GM18867 (cell line): ENCODE data around the gene B3GLCT.
A peak's percentile ranks its signal among the peaks of the same experiment; 100 is the strongest.
"Not testable (repeated sequence)": the region's sequence is repeated elsewhere in the genome, so short reads cannot be mapped to it uniquely, and the experiment has no call there.

ENCODE experiments used
- ATAC-seq: cut with Tn5 transposase; IDR thresholded peaks from one replicate; pipeline ENCODE4 v1.9.1; 2021; ENCODE audit warnings: mild to moderate bottlenecking, moderate library complexity; ENCODE audit not compliant: unreplicated experiment

B3GLCT gene

GRCh38 chr13:31334994-31335557 is 135.3 kb downstream of the B3GLCT start:
- no peak for ATAC-seq

- not testable (repeated sequence) for ATAC-seq
These were observed 139.8 kb downstream of the B3GLCT start for GRCh38 chr13:31339616-31340015.

- not testable (repeated sequence) for ATAC-seq
These were observed 141.1 kb downstream of the B3GLCT start for GRCh38 chr13:31340848-31341247.

GRCh38 chr13:31346891-31347290 is 147.1 kb downstream of the B3GLCT start:
- ATAC-seq, result no peak

- ATAC-seq, result no peak
These were observed 149.4 kb downstream of the B3GLCT start for GRCh38 chr13:31349156-31349555.

GRCh38 chr13:31350560-31350959 is 150.8 kb downstream of the B3GLCT start:
- no peak for ATAC-seq

GRCh38 chr13:31351376-31351775 is 151.6 kb downstream of the B3GLCT start:
- ATAC-seq, result no peak

- no peak for ATAC-seq
These were observed 152.7 kb downstream of the B3GLCT start for GRCh38 chr13:31352467-31352866.

GRCh38 chr13:31355001-31355400 is 155.2 kb downstream of the B3GLCT start:
- no peak for ATAC-seq

GRCh38 chr13:31356991-31357390 is 157.2 kb downstream of the B3GLCT start:
- no peak for ATAC-seq

GRCh38 chr13:31357581-31357980 is 157.8 kb downstream of the B3GLCT start:
- no peak for ATAC-seq

GRCh38 chr13:31361673-31362072 is 161.9 kb downstream of the B3GLCT start:
- ATAC-seq, result no peak

GRCh38 chr13:31365630-31366029 is 165.9 kb downstream of the B3GLCT start:
- ATAC-seq, result no peak

GRCh38 chr13:31367410-31367809 is 167.6 kb downstream of the B3GLCT start:
- no peak for ATAC-seq

- ATAC-seq, result no peak
These were observed 169.4 kb downstream of the B3GLCT start for GRCh38 chr13:31369213-31369612.

- no peak for ATAC-seq
These were observed 172.7 kb downstream of the B3GLCT start for GRCh38 chr13:31372454-31372853.

- no peak for ATAC-seq
These were observed 174.9 kb downstream of the B3GLCT start for GRCh38 chr13:31374682-31375081.

- peak; percentile 84 for ATAC-seq
These were observed 178.2 kb downstream of the B3GLCT start for GRCh38 chr13:31377946-31378345.

- ATAC-seq, result no peak
These were observed 180.9 kb downstream of the B3GLCT start for GRCh38 chr13:31380715-31381114.
